ENCODE measurements around the gene SEPHS1. TPM values are rescaled to one million over a fixed set of nuclear protein-coding genes. Genes with fewer than 3 reads are reported as not detected.

SEPHS1 gene
- total and polyA plus RNA-seq, 2 of the 8 experiments (the other 6 are each of a cell fraction or from before 2014, with no cell fraction given): 270 to 683 TPM

DNA sequence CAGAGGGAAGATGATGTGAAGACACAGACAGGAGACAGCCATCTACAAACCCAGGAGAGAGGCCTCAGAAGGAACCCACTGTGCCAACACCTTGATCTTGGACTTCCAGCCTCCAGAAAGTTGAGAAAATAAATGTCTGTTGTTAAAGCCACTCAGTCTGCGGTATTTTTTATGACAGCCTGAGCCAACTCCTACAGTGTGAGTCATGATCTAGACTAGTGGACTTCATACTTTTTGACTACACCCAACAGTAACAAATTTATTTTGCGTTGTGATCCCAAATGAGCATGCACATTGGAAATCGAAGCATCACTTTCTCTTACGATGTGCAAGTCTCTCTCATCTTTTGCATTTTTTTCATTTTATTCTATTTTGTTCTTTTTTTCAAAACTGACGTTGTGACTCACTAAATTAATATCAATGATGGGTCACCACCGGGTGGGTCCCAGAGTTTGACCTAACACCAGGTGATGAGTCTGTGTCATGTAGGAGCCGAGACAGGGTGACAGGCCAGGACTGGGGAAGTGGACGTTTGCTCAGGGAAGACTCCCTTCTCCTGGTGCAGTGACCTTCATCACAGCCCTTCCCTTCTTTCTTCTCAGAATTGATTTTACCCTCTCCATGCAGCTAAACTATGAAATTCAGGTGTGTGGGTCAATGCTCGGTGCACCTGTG is 77.1 kb downstream of the SEPHS1 start:
- Histone ChIP-seq H3K14ac (ENCODE audit: insufficient read length) (no peak overlapping the region), H3K56ac (replicated peaks; ENCODE audit: insufficient read length, low read depth, low read length) (no peak overlapping the region), H2AFZ (ENCODE audit: low read length) (peak overlapping the region; percentile 97), H4K5ac (ENCODE audit: insufficient read length, low read depth, low read length) (no peak overlapping the region), H3K4me3 (ENCODE audit: extremely low read depth in 1 of 4, insufficient read depth in 2 of 4, low read depth in 3 of 4, low read length in 4 of 4) (no peak overlapping the region), H2BK12ac (ENCODE audit: low read depth, low read length) (peak overlapping the region; percentile 29; the same call in 1 of the 2 replicates), H3K4ac (replicated peaks; ENCODE audit: insufficient read length, low read depth, low read length) (no peak overlapping the region), H3K27me3 (replicated peaks in 1 of 4; ENCODE audit: control insufficient read depth in 3 of 4, extremely low read depth in 1 of 4, insufficient read depth in 3 of 4, low read length in 3 of 4) (no peaks in the 10 kb centered on the region; a peak in 1 of 7 replicates), H3K36me3 (ENCODE audit: control insufficient read depth in 2 of 4, insufficient read depth in 4 of 4, low read length in 3 of 4) (no peaks in the 10 kb centered on the region), H3K27ac (ENCODE audit: low read depth, low read length) (no peak overlapping the region), H2BK20ac (ENCODE audit: low read length) (no peak overlapping the region), H3K4me1 (replicated peaks in 1 of 4; ENCODE audit: control insufficient read depth in 3 of 4, insufficient read depth in 4 of 4, low read length in 3 of 4) (peaks cover 4 to 12% (median 7%) of the 10 kb centered on the region in 4 experiments), H3K18ac (ENCODE audit: extremely low read depth, low read length) (0 out of 2 replicates have a peak overlapping the region, but pooled peaks have one; percentile 2), H3K23ac (ENCODE audit: insufficient read length) (no peak overlapping the region), H4K20me1 (replicated peaks in 1 of 2; ENCODE audit: control insufficient read depth in 1 of 2, insufficient read depth in 2 of 2, low read length in 2 of 2) (no peaks in the 10 kb centered on the region), H2BK5ac (ENCODE audit: low read depth, low read length) (peak overlapping the region; percentile 67; the same call in 1 of the 2 replicates), H3K9me3 (ENCODE audit: insufficient read depth in 2 of 2, low read depth in 1 of 2, low read length in 1 of 2) (no peaks in the 10 kb centered on the region), H3K23me2 (ENCODE audit: low read depth, low read length) (no peaks in the 10 kb centered on the region; the same call in 1 of the 2 replicates), H2AK5ac (ENCODE audit: low read depth, low read length) (no peak overlapping the region), H2BK15ac (ENCODE audit: low read length) (no peak overlapping the region), H4K91ac (replicated peaks; ENCODE audit: insufficient read length, low read length) (no peak overlapping the region), H2BK120ac (replicated peaks; ENCODE audit: low read depth, low read length) (peak overlapping the region; percentile 13), H3K79me2 (ENCODE audit: control insufficient read depth in 1 of 2, insufficient read depth in 2 of 2, low read length in 2 of 2) (no peaks in the 10 kb centered on the region), H3K9ac (replicated peaks in 1 of 4; ENCODE audit: extremely low read depth in 1 of 4, low read depth in 3 of 4, low read length in 3 of 4) (no peak overlapping the region), H3K79me1 (ENCODE audit: low read depth, low read length) (no peaks in the 10 kb centered on the region), H3K4me2 (ENCODE audit: insufficient read depth in 1 of 2, low read depth in 2 of 2, low read length in 2 of 2) (peak overlapping the region; percentile 28 to 49; a peak in 2 of 4 replicates), H4K8ac (ENCODE audit: extremely low read depth, insufficient read depth, low read length) (no peak overlapping the region)
- CTCF ChIA-PET (ENCODE audit: partially characterized antibody): interaction anchor here (1.2 to 3.1 kb wide), 4 partner anchors 14 to 50 kb away, joined by 3 to 13 read pairs (median 7); no protein-coding TSS in a partner anchor
- peak; percentile 19 for FAIRE-seq
- 81% methylated on average over 9 of the region's 9 CpGs; no CpG with 5 or more reads in 1 of the 2 experiments for WGBS, 2 experiments (ENCODE audit: extremely low coverage in 1 of 2, insufficient coverage in 1 of 2, insufficient read length in 1 of 2, insufficient replicate concordance in 2 of 2, low coverage in 1 of 2, low lambda C conversion rate in 2 of 2, missing lambda C conversion rate in 1 of 2)
- DNase-seq (ENCODE audit: low read depth in 1 of 2, low spot score in 2 of 2): no peak
- POLR2A ChIA-PET (ENCODE audit: partially characterized antibody): interaction anchor here (1.3 kb wide), 1 partner anchor 79 kb away, joined by 5 read pairs; no protein-coding TSS in a partner anchor
- no peak for TF ChIP-seq GABPA (IDR thresholded peaks at IDR 0.05; ENCODE audit: borderline replicate concordance, insufficient read depth, low read length)
- TF ChIP-seq, protein P1, sequence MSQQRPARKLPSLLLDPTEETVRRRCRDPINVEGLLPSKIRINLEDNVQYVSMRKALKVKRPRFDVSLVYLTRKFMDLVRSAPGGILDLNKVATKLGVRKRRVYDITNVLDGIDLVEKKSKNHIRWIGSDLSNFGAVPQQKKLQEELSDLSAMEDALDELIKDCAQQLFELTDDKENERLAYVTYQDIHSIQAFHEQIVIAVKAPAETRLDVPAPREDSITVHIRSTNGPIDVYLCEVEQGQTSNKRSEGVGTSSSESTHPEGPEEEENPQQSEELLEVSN (IDR thresholded peaks at IDR 0.05): no peak
- TF ChIP-seq USF2 (IDR thresholded peaks at IDR 0.05; ENCODE audit: low read length): no peak
- TF ChIP-seq SAP30 (IDR thresholded peaks at IDR 0.05; ENCODE audit: insufficient read depth, insufficient replicate concordance, low read length): no peak
- no peak for TF ChIP-seq CBX8 (IDR thresholded peaks at IDR 0.05; ENCODE audit: borderline replicate concordance, low read depth, low read length)
- no peak for TF ChIP-seq SIRT6 (IDR thresholded peaks at IDR 0.05; ENCODE audit: low read length)
- no peak for TF ChIP-seq ZNF274 (IDR thresholded peaks at IDR 0.05; ENCODE audit: borderline replicate concordance, extremely low read depth, low read length)
- no peak for TF ChIP-seq EP300 (IDR thresholded peaks at IDR 0.05; ENCODE audit: borderline replicate concordance in 1 of 2, low read depth in 2 of 2, low read length in 2 of 2)
- TF ChIP-seq MAFK (IDR thresholded peaks at IDR 0.05; ENCODE audit: low read depth, low read length): no peak
- TF ChIP-seq ASH2L (IDR thresholded peaks at IDR 0.05; ENCODE audit: low read length): no peak

All from H1 (cell line).